Measurements from ENCODE around the gene LIPC. TPM values are rescaled to one million over a fixed set of nuclear protein-coding genes. Genes with fewer than 3 reads are reported as not detected.

Gene LIPC
- total RNA-seq, 4 donors from 2014 or later, result 0.47 TPM; not detected in 3

GRCh38 chr15:58575045-58575786 lies 143.4 kb downstream of the LIPC start:
- Histone ChIP-seq H3K9me3 (no peaks in the 10 kb centered on the region), H3K36me3 (no peaks in the 10 kb centered on the region), H3K27ac (no peak overlapping the region), H3K4me3 (no peak overlapping the region), H3K27me3 (no peaks in the 10 kb centered on the region), H3K4me1 (no peaks in the 10 kb centered on the region)
- TF ChIP-seq CTCF (IDR thresholded peaks at IDR 0.05 in 4 of 5, conservative IDR thresholded peaks at IDR 0.05 in 1 of 5), result no peak
- TF ChIP-seq POLR2A (IDR thresholded peaks at IDR 0.05), result no peak
- ATAC-seq (no peak), DNase-seq (no peak)
- intact Hi-C loops (cut with DNase I; ENCODE audit: low total_unique reads) (no loop called here), in situ Hi-C loops (cut with MboI; ENCODE audit: low sequenced_read_pairs in 4 of 4) (no loop called here)

GRCh38 chr15:58576657-58577056 lies 144.9 kb downstream of the LIPC start:
- TF ChIP-seq POLR2A (IDR thresholded peaks at IDR 0.05) (no peak), CTCF (IDR thresholded peaks at IDR 0.05 in 4 of 5, conservative IDR thresholded peaks at IDR 0.05 in 1 of 5) (no peak)
- Histone ChIP-seq H3K9me3 (no peaks in the 10 kb centered on the region), H3K27me3 (no peaks in the 10 kb centered on the region), H3K4me1 (no peaks in the 10 kb centered on the region), H3K4me3 (no peak overlapping the region), H3K36me3 (no peaks in the 10 kb centered on the region), H3K27ac (no peak overlapping the region)
- intact Hi-C loops (cut with DNase I; ENCODE audit: low total_unique reads), result no loop called here
- in situ Hi-C loops (cut with MboI; ENCODE audit: low sequenced_read_pairs in 4 of 4), result no loop called here
- ATAC-seq (no peak), DNase-seq (no peak)

- in situ Hi-C loops (cut with MboI; ENCODE audit: low sequenced_read_pairs in 4 of 4) (no loop called here), intact Hi-C loops (cut with DNase I; ENCODE audit: low total_unique reads) (no loop called here)
- DNase-seq (no peak), ATAC-seq (no peak)
- Histone ChIP-seq H3K4me3 (no peak overlapping the region), H3K36me3 (no peaks in the 10 kb centered on the region), H3K27ac (no peak overlapping the region), H3K9me3 (no peaks in the 10 kb centered on the region), H3K4me1 (no peaks in the 10 kb centered on the region), H3K27me3 (peaks cover 0 to 4% (median 0%) of the 10 kb centered on the region in 3 donors)
- no peak for TF ChIP-seq POLR2A (IDR thresholded peaks at IDR 0.05)
- no peak for TF ChIP-seq CTCF (IDR thresholded peaks at IDR 0.05 in 4 of 5, conservative IDR thresholded peaks at IDR 0.05 in 1 of 5)
Observed at GRCh38 chr15:58582160-58582559, 150.4 kb downstream of the LIPC start.

- Histone ChIP-seq H3K36me3 (no peaks in the 10 kb centered on the region), H3K27ac (no peak overlapping the region), H3K4me3 (no peak overlapping the region), H3K4me1 (no peaks in the 10 kb centered on the region), H3K27me3 (peaks cover 0 to 4% (median 0%) of the 10 kb centered on the region in 3 donors), H3K9me3 (no peaks in the 10 kb centered on the region)
- ATAC-seq (no peak), DNase-seq (no peak)
- intact Hi-C loops (cut with DNase I; ENCODE audit: low total_unique reads) (no loop called here), in situ Hi-C loops (cut with MboI; ENCODE audit: low sequenced_read_pairs in 4 of 4) (no loop called here)
- TF ChIP-seq POLR2A (IDR thresholded peaks at IDR 0.05) (no peak), CTCF (IDR thresholded peaks at IDR 0.05 in 4 of 5, conservative IDR thresholded peaks at IDR 0.05 in 1 of 5) (no peak)
Observed at GRCh38 chr15:58583171-58583908, 151.5 kb downstream of the LIPC start.
